Esophagus squamous epithelium (tissue), 4 donors: Measurements from ENCODE around the gene VPS37D.

Experiments
- POLR2A ChIP-seq, 4 donors: fragments of 450-650 bp; IDR thresholded peaks; one replicate each; pipeline ENCODE4 v1.6.1; 2017; ENCODE audit warnings: antibody characterized with exemption in 4 of 4, mild to moderate bottlenecking in 4 of 4, moderate library complexity in 3 of 4
- TF ChIP-seq, protein P1 (sequence below), 6 experiments: fragments of 450-650 bp in 4 of 6; fragments of 200-600 bp in 2 of 6; sonication (generic) in 2 of 6; IDR thresholded peaks; one replicate each; pipeline ENCODE4 v1.5.1; 2016 to 2019; ENCODE audit warnings: antibody characterized with exemption in 6 of 6, mild to moderate bottlenecking in 4 of 6, moderate library complexity in 4 of 6

DNA sequence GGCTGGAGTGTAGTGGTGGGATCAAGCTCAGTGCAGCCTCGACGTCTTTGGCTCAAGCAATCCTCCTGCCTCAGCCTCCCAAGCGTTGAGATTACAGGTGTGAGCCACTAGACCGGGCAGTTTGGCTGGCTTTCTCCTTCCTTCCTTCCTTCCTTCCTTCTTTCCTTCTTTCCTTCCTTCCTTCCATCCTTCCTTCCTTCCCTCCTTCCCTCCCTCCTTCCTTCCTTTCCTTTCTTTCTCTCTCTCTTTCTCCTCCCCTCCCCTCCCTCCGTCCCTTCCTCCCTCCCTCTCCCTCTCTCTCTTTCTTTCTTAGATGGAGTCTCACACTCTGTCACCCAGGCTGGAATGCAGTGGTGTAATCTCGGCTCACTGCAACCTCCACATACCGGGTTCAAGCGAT, 7.6 kb upstream of the VPS37D start:
- TF ChIP-seq, protein P1, sequence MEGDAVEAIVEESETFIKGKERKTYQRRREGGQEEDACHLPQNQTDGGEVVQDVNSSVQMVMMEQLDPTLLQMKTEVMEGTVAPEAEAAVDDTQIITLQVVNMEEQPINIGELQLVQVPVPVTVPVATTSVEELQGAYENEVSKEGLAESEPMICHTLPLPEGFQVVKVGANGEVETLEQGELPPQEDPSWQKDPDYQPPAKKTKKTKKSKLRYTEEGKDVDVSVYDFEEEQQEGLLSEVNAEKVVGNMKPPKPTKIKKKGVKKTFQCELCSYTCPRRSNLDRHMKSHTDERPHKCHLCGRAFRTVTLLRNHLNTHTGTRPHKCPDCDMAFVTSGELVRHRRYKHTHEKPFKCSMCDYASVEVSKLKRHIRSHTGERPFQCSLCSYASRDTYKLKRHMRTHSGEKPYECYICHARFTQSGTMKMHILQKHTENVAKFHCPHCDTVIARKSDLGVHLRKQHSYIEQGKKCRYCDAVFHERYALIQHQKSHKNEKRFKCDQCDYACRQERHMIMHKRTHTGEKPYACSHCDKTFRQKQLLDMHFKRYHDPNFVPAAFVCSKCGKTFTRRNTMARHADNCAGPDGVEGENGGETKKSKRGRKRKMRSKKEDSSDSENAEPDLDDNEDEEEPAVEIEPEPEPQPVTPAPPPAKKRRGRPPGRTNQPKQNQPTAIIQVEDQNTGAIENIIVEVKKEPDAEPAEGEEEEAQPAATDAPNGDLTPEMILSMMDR (IDR thresholded peaks at IDR 0.05), result no peak
- TF ChIP-seq POLR2A (IDR thresholded peaks at IDR 0.05), result no peak
